Measurements from ENCODE around the gene CHRNB1. TPM values are rescaled to one million over a fixed set of nuclear protein-coding genes. Genes with fewer than 3 reads are reported as not detected.

The CHRNB1 gene
- total and polyA plus RNA-seq, 10 of the 15 experiments (the other 5 are each of a cell fraction or from before 2014, with no cell fraction given): 5.8 to 14.8 (median 11.3) TPM

GRCh38 chr17:7423679-7424078 is 21.2 kb upstream of the CHRNB1 start (continued):
- no peak for TF ChIP-seq REST (IDR thresholded peaks at IDR 0.05; ENCODE audit: low read depth, low read length)
- TF ChIP-seq BRCA1 (IDR thresholded peaks at IDR 0.05; ENCODE audit: low read depth, low read length): no peak
- TF ChIP-seq SIX5 (IDR thresholded peaks at IDR 0.05; ENCODE audit: low read depth, low read length, severe bottlenecking): no peak
- TF ChIP-seq POLR2AphosphoS5 (IDR thresholded peaks at IDR 0.05; ENCODE audit: low read length): no peak
- TF ChIP-seq, protein P1, sequence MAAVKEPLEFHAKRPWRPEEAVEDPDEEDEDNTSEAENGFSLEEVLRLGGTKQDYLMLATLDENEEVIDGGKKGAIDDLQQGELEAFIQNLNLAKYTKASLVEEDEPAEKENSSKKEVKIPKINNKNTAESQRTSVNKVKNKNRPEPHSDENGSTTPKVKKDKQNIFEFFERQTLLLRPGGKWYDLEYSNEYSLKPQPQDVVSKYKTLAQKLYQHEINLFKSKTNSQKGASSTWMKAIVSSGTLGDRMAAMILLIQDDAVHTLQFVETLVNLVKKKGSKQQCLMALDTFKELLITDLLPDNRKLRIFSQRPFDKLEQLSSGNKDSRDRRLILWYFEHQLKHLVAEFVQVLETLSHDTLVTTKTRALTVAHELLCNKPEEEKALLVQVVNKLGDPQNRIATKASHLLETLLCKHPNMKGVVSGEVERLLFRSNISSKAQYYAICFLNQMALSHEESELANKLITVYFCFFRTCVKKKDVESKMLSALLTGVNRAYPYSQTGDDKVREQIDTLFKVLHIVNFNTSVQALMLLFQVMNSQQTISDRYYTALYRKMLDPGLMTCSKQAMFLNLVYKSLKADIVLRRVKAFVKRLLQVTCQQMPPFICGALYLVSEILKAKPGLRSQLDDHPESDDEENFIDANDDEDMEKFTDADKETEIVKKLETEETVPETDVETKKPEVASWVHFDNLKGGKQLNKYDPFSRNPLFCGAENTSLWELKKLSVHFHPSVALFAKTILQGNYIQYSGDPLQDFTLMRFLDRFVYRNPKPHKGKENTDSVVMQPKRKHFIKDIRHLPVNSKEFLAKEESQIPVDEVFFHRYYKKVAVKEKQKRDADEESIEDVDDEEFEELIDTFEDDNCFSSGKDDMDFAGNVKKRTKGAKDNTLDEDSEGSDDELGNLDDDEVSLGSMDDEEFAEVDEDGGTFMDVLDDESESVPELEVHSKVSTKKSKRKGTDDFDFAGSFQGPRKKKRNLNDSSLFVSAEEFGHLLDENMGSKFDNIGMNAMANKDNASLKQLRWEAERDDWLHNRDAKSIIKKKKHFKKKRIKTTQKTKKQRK (IDR thresholded peaks at IDR 0.05; ENCODE audit: low read depth, low read length): no peak
- no peak for TF ChIP-seq TCF7 (IDR thresholded peaks at IDR 0.05; ENCODE audit: borderline replicate concordance)
- no peak for TF ChIP-seq FOXK2 (IDR thresholded peaks at IDR 0.05)
- no peak for TF ChIP-seq IKZF2 (IDR thresholded peaks at IDR 0.05)
- TF ChIP-seq ATF7 (IDR thresholded peaks at IDR 0.05; ENCODE audit: low read depth): no peak

All from GM12878 (cell line).